Activated gamma-delta T cell treated with anti-CD3 and anti-CD28 coated beads, Interleukin-2, amount 50 U/mL, for 16 hours (primary cell): Measurements from ENCODE around the gene CDK8.
A peak's percentile ranks its signal among the peaks of the same experiment; 100 is the strongest.
"Not testable (repeated sequence)": the region's sequence is repeated elsewhere in the genome, so short reads cannot be mapped to it uniquely, and the experiment has no call there.

Experiments used
- DNase-seq: peaks from one replicate; pipeline ENCODE4 v3.0.0-alpha.2; 2020; ENCODE audit warnings: low read depth

CDK8 gene

GRCh38 chr13:26253787-26254582 lies at the start of gene CDK8:
Gene CDK8 (plus strand): TSS chr13:26254129. CDS start chr13:26254642, 513 bp downstream.
- DNase-seq: peak; percentile 74

- DNase-seq: no peak
Observed at GRCh38 chr13:26208287-26208686, 45.6 kb upstream of the CDK8 start.

GRCh38 chr13:26213345-26213744 lies 40.6 kb upstream of the CDK8 start:
- DNase-seq: no peak

- DNase-seq: no peak
Observed at GRCh38 chr13:26213982-26214381, 39.9 kb upstream of the CDK8 start.

GRCh38 chr13:26216042-26216441 lies 37.9 kb upstream of the CDK8 start:
- DNase-seq: no peak

GRCh38 chr13:26219726-26220125 lies 34.2 kb upstream of the CDK8 start:
- no peak for DNase-seq

- DNase-seq: no peak
Observed at GRCh38 chr13:26220575-26220974, 33.4 kb upstream of the CDK8 start.

- no peak for DNase-seq
Observed at GRCh38 chr13:26221399-26221720, 32.6 kb upstream of the CDK8 start.

GRCh38 chr13:26221721-26222519 lies 32.0 kb upstream of the CDK8 start, which contains the start of gene RNF6:
Gene RNF6 (minus strand): TSS chr13:26222314. CDS start chr13:26219649, 2,665 bp downstream.
- DNase-seq: peak; percentile 75

- no peak for DNase-seq
Observed at GRCh38 chr13:26222520-26223046, 31.3 kb upstream of the CDK8 start.

GRCh38 chr13:26225896-26226617 lies 27.9 kb upstream of the CDK8 start:
- no peak for DNase-seq

GRCh38 chr13:26227166-26227971 lies 26.6 kb upstream of the CDK8 start:
- no peak for DNase-seq

- no peak for DNase-seq
Observed at GRCh38 chr13:26228096-26228495, 25.8 kb upstream of the CDK8 start.

- DNase-seq: no peak
Observed at GRCh38 chr13:26229080-26229615, 24.8 kb upstream of the CDK8 start.

- DNase-seq: no peak
Observed at GRCh38 chr13:26230703-26231102, 23.2 kb upstream of the CDK8 start.

GRCh38 chr13:26236296-26236695 lies 17.6 kb upstream of the CDK8 start:
- DNase-seq: no peak

- no peak for DNase-seq
Observed at GRCh38 chr13:26246154-26246553, 7.8 kb upstream of the CDK8 start.

- DNase-seq: no peak
Observed at GRCh38 chr13:26247011-26247410, 6.9 kb upstream of the CDK8 start.

- DNase-seq: no peak
Observed at GRCh38 chr13:26247608-26248007, 6.3 kb upstream of the CDK8 start.

GRCh38 chr13:26249551-26249950 lies 4.4 kb upstream of the CDK8 start:
- DNase-seq: no peak

GRCh38 chr13:26252006-26252405 lies 1.9 kb upstream of the CDK8 start:
- DNase-seq: not testable (repeated sequence)
